ENCODE results near the gene NUAK1. TPM values are rescaled to one million over a fixed set of nuclear protein-coding genes. Genes with fewer than 3 reads are reported as not detected.

Gene NUAK1
- total and polyA plus RNA-seq, 7 donors, result 1.8 to 12.1 (median 5.8) TPM

- Histone ChIP-seq H3K27me3 (no peaks in the 10 kb centered on the region), H3K4me3 (no peak overlapping the region), H3K4me1 (peaks cover 0 to 62% (median 37%) of the 10 kb centered on the region in 4 donors), H3K27ac (peak overlapping the region in 1 of 4 donors; percentile 31), H3K9me3 (no peaks in the 10 kb centered on the region), H3K36me3 (no peaks in the 10 kb centered on the region)
- no peak for TF ChIP-seq POLR2A (IDR thresholded peaks at IDR 0.05)
- no peak for TF ChIP-seq EP300 (IDR thresholded peaks at IDR 0.05)
- TF ChIP-seq CTCF (IDR thresholded peaks at IDR 0.05), result no peak
- no peak for TF ChIP-seq POLR2AphosphoS5 (IDR thresholded peaks at IDR 0.05)
- DNase-seq, result no peak
- intact Hi-C loops (cut with DNase I), result no loop called here
- 63 to 83% methylated on average over 4 of the region's 4 CpGs for WGBS, 2 donors
Measured at GRCh38 chr12:106133136-106134087, 5.3 kb downstream of the NUAK1 start.

- intact Hi-C loops (cut with DNase I), result no loop called here
- H3K9me3 ChIP-seq, result no peaks in the 10 kb centered on the region
- H3K4me1 ChIP-seq, result peaks cover 0 to 52% (median 31%) of the 10 kb centered on the region in 4 donors
- H3K27ac ChIP-seq, result peak overlapping the region in 2 of 4 donors; percentile 31 to 43
- DNase-seq, result no peak
- TF ChIP-seq POLR2AphosphoS5 (IDR thresholded peaks at IDR 0.05) (no peak), CTCF (IDR thresholded peaks at IDR 0.05) (no peak), POLR2A (IDR thresholded peaks at IDR 0.05) (no peak), EP300 (IDR thresholded peaks at IDR 0.05) (no peak)
- H3K4me3 ChIP-seq, result no peak overlapping the region
- WGBS, 2 donors, result 82 to 84% methylated on average over 7 of the region's 7 CpGs
- no peaks in the 10 kb centered on the region for H3K27me3 ChIP-seq
- no peaks in the 10 kb centered on the region for H3K36me3 ChIP-seq
Measured at GRCh38 chr12:106132175-106133135, 6.3 kb downstream of the NUAK1 start.

GRCh38 chr12:106131676-106132075 is 7.1 kb downstream of the NUAK1 start:
- no peaks in the 10 kb centered on the region for H3K36me3 ChIP-seq
- H3K4me3 ChIP-seq, result no peak overlapping the region
- intact Hi-C loops (cut with DNase I), result no loop called here
- peaks cover 0 to 56% (median 35%) of the 10 kb centered on the region in 4 donors for H3K4me1 ChIP-seq
- WGBS, 2 donors, result 54 to 56% methylated on average over 5 of the region's 5 CpGs
- peak overlapping the region in 2 of 4 donors; percentile 7 to 43 for H3K27ac ChIP-seq
- DNase-seq, result peak; percentile 64
- no peak for TF ChIP-seq CTCF (IDR thresholded peaks at IDR 0.05)
- TF ChIP-seq POLR2A (IDR thresholded peaks at IDR 0.05), result no peak
- no peak for TF ChIP-seq EP300 (IDR thresholded peaks at IDR 0.05)
- TF ChIP-seq POLR2AphosphoS5 (IDR thresholded peaks at IDR 0.05), result no peak
- H3K9me3 ChIP-seq, result no peaks in the 10 kb centered on the region
- no peaks in the 10 kb centered on the region for H3K27me3 ChIP-seq

GRCh38 chr12:106130474-106131113 is 8.2 kb downstream of the NUAK1 start:
- intact Hi-C loops (cut with DNase I), result no loop called here
- TF ChIP-seq CTCF (IDR thresholded peaks at IDR 0.05) (no peak), EP300 (IDR thresholded peaks at IDR 0.05) (no peak), POLR2AphosphoS5 (IDR thresholded peaks at IDR 0.05) (no peak), POLR2A (IDR thresholded peaks at IDR 0.05) (no peak)
- Histone ChIP-seq H3K27ac (no peak overlapping the region), H3K4me1 (peaks cover 0 to 52% (median 28%) of the 10 kb centered on the region in 4 donors), H3K36me3 (no peaks in the 10 kb centered on the region), H3K4me3 (no peak overlapping the region), H3K9me3 (no peaks in the 10 kb centered on the region), H3K27me3 (no peaks in the 10 kb centered on the region)
- 91 to 93% methylated on average over 8 of the region's 8 CpGs for WGBS, 2 donors
- no peak for DNase-seq
